Endothelial cell of umbilical vein (primary cell): Measurements from ENCODE around the gene RAB36. TPM values are rescaled to one million over a fixed set of nuclear protein-coding genes. Genes with fewer than 3 reads are reported as not detected.

Experiments
- BruUV-seq: library from RNA; stranded (reverse); fragments of 400-500 nt; replicated peaks from 2 replicates; lab custom pipeline; 2021; lab: Mats Ljungman, UMichigan
- CTCF ChIA-PET: fragments of 300-600, 350-600 bp; sonication (Branson Sonifier 250); formaldehyde crosslinking; loops from one replicate; lab custom pipeline; 2021; ENCODE audit warnings: antibody characterized with exemption, inconsistent platforms; lab: Charles Lee
- POLR2A ChIA-PET: fragments of 300-600, 350-600 bp; sonication (Branson Sonifier 250); formaldehyde crosslinking; loops from one replicate; lab custom pipeline; 2021; ENCODE audit warnings: antibody characterized with exemption, inconsistent platforms; lab: Charles Lee
- DNase-seq: peaks from one replicate; pipeline ENCODE4 v3.0.0-alpha.2; 2011; ENCODE audit warnings: low read depth, low spot score
- FAIRE-seq: peaks from 2 replicates; lab custom pipeline; 2011; peaks lifted over from hg19 to GRCh38; lab: Jason Lieb, UNC
- H2AFZ ChIP-seq: 2 replicates; pipeline ENCODE4 v1.6.0; 2012; ENCODE audit warnings: low read depth, low read length, control low read depth, inconsistent platforms
- H3K27ac ChIP-seq: 2 replicates; pipeline ENCODE4 v1.5.1; 2011; ENCODE audit warnings: low read depth, mild to moderate bottlenecking, control low read depth, low read length, moderate library complexity; ENCODE audit not compliant: insufficient read depth
- H3K27me3 ChIP-seq, 2 experiments: 2 replicates each; pipeline versions ENCODE4 v1.6.0 to v1.6.1; 2011; ENCODE audit warnings: low read length in 2 of 2, mixed read lengths in 1 of 2; ENCODE audit not compliant: control insufficient read depth in 2 of 2, insufficient read depth in 2 of 2
- H3K36me3 ChIP-seq, 2 experiments: 2 replicates in 1 of 2; 3 replicates in 1 of 2; pipeline ENCODE4 v1.5.1; 2011; ENCODE audit warnings: low read length in 2 of 2, mild to moderate bottlenecking in 1 of 2, moderate library complexity in 1 of 2; ENCODE audit not compliant: control insufficient read depth in 2 of 2, insufficient read depth in 2 of 2; ENCODE audit errors: extremely low read depth in 1 of 2
- H3K4me1 ChIP-seq: 3 replicates; pipeline ENCODE4 v1.5.1; 2011; ENCODE audit warnings: mild to moderate bottlenecking, low read length; ENCODE audit not compliant: control insufficient read depth, insufficient read depth; ENCODE audit errors: extremely low read depth
- H3K4me2 ChIP-seq: 2 replicates; pipeline ENCODE4 v1.6.1; 2011; ENCODE audit warnings: low read length, control low read depth, mixed read lengths; ENCODE audit not compliant: insufficient read depth
- H3K4me3 ChIP-seq, 3 experiments: fragments of 200-600 bp in 1 of 3; sonication (generic), shearing (Covaris generic) in 1 of 3; replicated peaks in 1 of 3; 2 replicates each; pipeline ENCODE4 v1.5.1; 2011 to 2016; ENCODE audit warnings: control low read depth in 3 of 3, low read length in 3 of 3, mild to moderate bottlenecking in 2 of 3, inconsistent platforms in 1 of 3, low read depth in 1 of 3, moderate library complexity in 1 of 3; ENCODE audit not compliant: insufficient read depth in 1 of 3
- H3K79me2 ChIP-seq: 2 replicates; pipeline ENCODE4 v1.6.0; 2012; ENCODE audit warnings: low read length, inconsistent platforms; ENCODE audit not compliant: control insufficient read depth, insufficient read depth
- H3K9ac ChIP-seq: replicated peaks from 2 replicates; pipeline ENCODE3; 2011; ENCODE audit warnings: low read length, control low read depth; ENCODE audit not compliant: insufficient read depth; ENCODE audit errors: extremely low read depth
- H3K9me1 ChIP-seq: replicated peaks from 3 replicates; pipeline ENCODE4 v1.6.0; 2011; ENCODE audit warnings: mild to moderate bottlenecking, low read length; ENCODE audit not compliant: control insufficient read depth, insufficient read depth; ENCODE audit errors: extremely low read depth
- H3K9me3 ChIP-seq: replicated peaks from 2 replicates; pipeline ENCODE4 v1.5.1; 2012; ENCODE audit warnings: low read length, inconsistent platforms; ENCODE audit not compliant: control insufficient read depth, insufficient read depth
- H4K20me1 ChIP-seq: replicated peaks from 2 replicates; pipeline ENCODE3; 2011; ENCODE audit warnings: mild to moderate bottlenecking, low read length; ENCODE audit not compliant: control insufficient read depth, insufficient read depth; ENCODE audit errors: extremely low read depth
- CTCF ChIP-seq, 2 donors: IDR thresholded peaks; 1 replicate in 1 of 2; 2 replicates in 1 of 2; pipeline ENCODE4 v1.5.1; 2011; ENCODE audit warnings: low read length in 2 of 2, mild to moderate bottlenecking in 2 of 2, moderate library complexity in 2 of 2, control low read depth in 1 of 2, inconsistent platforms in 1 of 2, low read depth in 1 of 2; ENCODE audit not compliant: insufficient read depth in 1 of 2; ENCODE audit errors: extremely low read depth in 1 of 2
- EZH2 ChIP-seq: IDR thresholded peaks from 2 replicates; pipeline ENCODE4 v1.6.1; 2012; ENCODE audit warnings: borderline replicate concordance, low read depth, mild to moderate bottlenecking, moderate library complexity, low read length, inconsistent platforms; ENCODE audit not compliant: severe bottlenecking
- FOS ChIP-seq: IDR thresholded peaks from 2 replicates; pipeline ENCODE4 v1.6.1; 2011; ENCODE audit warnings: mild to moderate bottlenecking, low read length, moderate library complexity, borderline replicate concordance; ENCODE audit not compliant: insufficient read depth
- GATA2 ChIP-seq: IDR thresholded peaks from 2 replicates; pipeline ENCODE4 v1.7.0; 2011; ENCODE audit warnings: low read depth, mild to moderate bottlenecking, moderate library complexity, mixed read lengths, low read length; ENCODE audit not compliant: insufficient read length, insufficient read depth
- JUN ChIP-seq: IDR thresholded peaks from 2 replicates; pipeline ENCODE4 v1.6.1; 2011; ENCODE audit warnings: borderline replicate concordance, low read depth; ENCODE audit not compliant: insufficient read length, insufficient read depth
- MYC ChIP-seq: IDR thresholded peaks from one replicate; pipeline ENCODE4 v1.6.1; 2011; ENCODE audit warnings: mild to moderate bottlenecking, low read depth, low read length
- POLR2A ChIP-seq: IDR thresholded peaks from 2 replicates; pipeline ENCODE4 v1.6.1; 2012; ENCODE audit warnings: low read depth, mild to moderate bottlenecking, control low read depth, low read length
- POLR2AphosphoS5 ChIP-seq: IDR thresholded peaks from 2 replicates; pipeline ENCODE4 v1.6.1; 2012; ENCODE audit warnings: low read depth, mild to moderate bottlenecking, control low read depth, low read length, moderate library complexity; ENCODE audit not compliant: insufficient read depth
- dilution Hi-C: fragments of 300-500 bp; cut with MboI; formaldehyde crosslinking; loops from one replicate; pipeline ENCODE4 v1.15.0; 2019; ENCODE audit warnings: low sequenced_read_pairs; ENCODE audit not compliant: extremely low pct_ligation_motif_present
- intact Hi-C: fragments of 100-400 bp; cut with micrococcal nuclease; formaldehyde crosslinking; loops from one replicate; pipeline ENCODE4 v1.10.0; 2022
- polyA plus RNA-seq, 4 experiments: library from polyadenylated mRNA; depleted of rRNA in 3 of 4; stranded (reverse) in 3 of 4; unstranded in 1 of 4; fragments of >200 nt; gene quantifications; 2 replicates each; pipeline versions ENCODE4 v1.2.1 to v1.2.3, GENCODE V29; 2011 to 2012; ENCODE audit warnings: missing spikeins in 1 of 4
- total RNA-seq: library from RNA; stranded (reverse); gene quantifications from 2 replicates; pipeline ENCODE4 v1.2.3, GENCODE V29; 2021
- TF ChIP-seq, protein P1 (sequence below): IDR thresholded peaks from 2 replicates; pipeline ENCODE4 v1.6.1; 2011; ENCODE audit not compliant: insufficient read depth, insufficient read length

RAB36 gene
- total and polyA plus RNA-seq, 2 donors (not counting 3 experiments of a cell fraction or from before 2014, with no cell fraction given): 2.7 to 3.1 TPM

DNA sequence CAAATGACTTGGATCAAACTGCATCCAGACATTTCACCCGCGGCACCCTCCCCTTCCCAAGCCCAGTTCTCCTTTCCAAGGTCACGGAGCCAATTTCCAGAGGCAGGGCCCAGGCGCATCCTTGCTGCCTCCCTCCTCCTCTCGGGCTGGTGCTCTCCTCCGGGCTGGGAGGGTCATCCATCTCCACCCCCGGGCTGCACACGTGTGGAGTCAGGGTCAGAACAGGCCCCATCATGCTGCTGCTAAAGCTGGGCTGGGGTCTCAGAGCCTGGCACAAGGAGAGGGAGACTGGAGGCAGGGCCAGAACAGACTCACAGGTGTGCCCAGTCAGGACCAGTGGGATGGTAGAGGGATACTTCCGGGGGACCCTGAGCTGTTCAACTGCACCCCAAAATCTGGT is 17.5 kb upstream of the RAB36 start:
- dilution Hi-C loops: no loop called here
- H3K36me3 ChIP-seq: no peaks in the 10 kb centered on the region
- H3K79me2 ChIP-seq: no peaks in the 10 kb centered on the region
- H3K4me2 ChIP-seq: no peak overlapping the region
- no peaks in the 10 kb centered on the region for H4K20me1 ChIP-seq
- peaks cover 2 to 4% of the 10 kb centered on the region in 2 experiments for H3K27me3 ChIP-seq
- ChIA-PET CTCF (interaction anchor here (0.6 to 15.6 kb wide), 20 partner anchors 8 to 374 kb away, joined by 3 to 401 read pairs (median 4); partner anchors contain the start of genes GNAZ and RSPH14), POLR2A (no interaction called here)
- no peaks in the 10 kb centered on the region for H3K4me1 ChIP-seq
- FAIRE-seq (no peak), DNase-seq (no peak)
- TF ChIP-seq FOS (no peak), POLR2AphosphoS5 (no peak), MYC (no peak), CTCF (IDR thresholded peaks at IDR 0.05; ENCODE audit: extremely low read depth in 1 of 2, insufficient read depth in 1 of 2, low read depth in 1 of 2, low read length in 2 of 2) (no peak), EZH2 (no peak), JUN (no peak), GATA2 (no peak), POLR2A (no peak)
- TF ChIP-seq, protein P1, sequence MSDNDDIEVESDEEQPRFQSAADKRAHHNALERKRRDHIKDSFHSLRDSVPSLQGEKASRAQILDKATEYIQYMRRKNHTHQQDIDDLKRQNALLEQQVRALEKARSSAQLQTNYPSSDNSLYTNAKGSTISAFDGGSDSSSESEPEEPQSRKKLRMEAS: no peak
- H3K9me3 ChIP-seq: no peaks in the 10 kb centered on the region
- no peak overlapping the region for H3K9ac ChIP-seq
- H3K4me3 ChIP-seq: no peak overlapping the region
- intact Hi-C loops: loop anchor here (1.0 kb wide), 2 partner anchors 168 to 279 kb away; no protein-coding TSS in a partner anchor
- no peaks in the 10 kb centered on the region for H3K9me1 ChIP-seq
- no TSS peak for BruUV-seq
- H2AFZ ChIP-seq: no peak overlapping the region
- H3K27ac ChIP-seq: no peak overlapping the region
